ENCODE measurements around the gene FCRL2.

DNA sequence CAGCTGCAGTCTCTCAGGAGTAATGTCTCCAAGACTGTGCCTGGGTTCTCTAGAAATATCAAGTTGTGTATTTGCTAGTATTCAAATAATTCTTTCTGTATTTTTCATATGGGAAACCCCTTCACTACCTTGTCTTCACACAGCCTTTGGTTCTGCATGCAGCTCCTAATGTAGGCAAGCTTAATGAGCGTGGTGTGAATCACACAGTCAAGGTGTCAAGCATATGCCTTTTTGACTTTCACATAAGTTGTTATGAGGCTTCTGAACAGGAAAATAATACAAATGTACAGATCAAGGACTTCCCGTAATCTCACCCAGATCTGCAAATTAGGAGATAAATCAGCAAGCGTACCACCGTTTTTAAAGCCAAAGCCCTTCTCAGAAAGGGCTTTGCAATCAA is 76.2 kb downstream of the FCRL2 start, which contains the start of gene FCRL3:
- TF ChIP-seq CTCF (conservative IDR thresholded peaks at IDR 0.05) (no peak), EZH2 (IDR thresholded peaks at IDR 0.05; ENCODE audit: low read depth) (no peak)
